Tibial nerve (tissue), 4 donors: ENCODE data around the gene CTNND1.

ENCODE experiments used
- EP300 ChIP-seq, 2 donors: sonication (generic); formaldehyde crosslinking; IDR thresholded peaks; one replicate each; pipeline ENCODE4 v1.6.1; 2017; ENCODE audit warnings: antibody characterized with exemption in 2 of 2, mild to moderate bottlenecking in 1 of 2
- POLR2A ChIP-seq, 2 donors: fragments of 450-650 bp; IDR thresholded peaks; one replicate each; pipeline ENCODE4 v1.6.1; 2017; ENCODE audit warnings: antibody characterized with exemption in 2 of 2, mild to moderate bottlenecking in 2 of 2, moderate library complexity in 2 of 2
- TF ChIP-seq, protein P1 (sequence below), 5 experiments: fragments of 200-600 bp in 3 of 5; fragments of 450-650 bp in 2 of 5; sonication (generic) in 3 of 5; IDR thresholded peaks; one replicate each; pipeline ENCODE4 v1.5.1; 2016 to 2019; ENCODE audit warnings: antibody characterized with exemption in 5 of 5, mild to moderate bottlenecking in 3 of 5, moderate library complexity in 2 of 5

DNA sequence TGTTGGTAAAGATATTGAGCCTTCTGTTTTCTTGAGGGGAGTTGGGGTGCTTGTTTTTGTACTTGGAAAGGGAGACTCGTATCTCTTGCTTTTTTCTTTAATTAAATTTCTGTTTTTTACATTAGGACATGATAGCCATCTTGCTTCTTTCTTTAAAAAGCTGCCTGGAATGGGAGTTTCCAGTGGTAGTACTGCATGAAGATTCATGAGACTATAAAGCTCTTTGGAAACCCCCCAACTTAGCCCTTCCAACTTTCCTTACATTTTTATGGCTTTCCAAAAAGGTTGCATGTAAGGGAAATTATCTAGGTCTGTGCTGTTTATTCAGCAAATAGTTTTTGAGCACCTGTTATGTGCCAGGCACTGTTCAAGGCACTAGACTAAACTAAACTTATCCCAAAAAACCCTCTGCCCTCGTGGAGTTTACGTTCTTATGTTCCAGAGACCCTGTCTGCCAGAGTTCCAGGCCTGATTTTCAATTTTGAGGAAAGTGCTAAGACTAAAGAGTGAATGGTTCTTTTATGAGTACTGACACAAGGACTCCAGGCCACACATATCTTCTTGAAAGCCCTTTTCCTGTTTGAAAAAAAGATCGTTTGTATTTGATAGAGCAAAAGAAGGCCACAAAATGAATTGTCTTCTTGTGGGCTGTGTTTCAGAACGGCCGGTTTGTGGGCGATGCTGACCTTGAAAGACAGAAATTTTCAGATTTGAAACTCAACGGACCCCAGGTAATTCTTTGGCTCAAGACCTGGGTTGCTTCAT, 31.9 kb downstream of the CTNND1 start:
- TF ChIP-seq, protein P1, sequence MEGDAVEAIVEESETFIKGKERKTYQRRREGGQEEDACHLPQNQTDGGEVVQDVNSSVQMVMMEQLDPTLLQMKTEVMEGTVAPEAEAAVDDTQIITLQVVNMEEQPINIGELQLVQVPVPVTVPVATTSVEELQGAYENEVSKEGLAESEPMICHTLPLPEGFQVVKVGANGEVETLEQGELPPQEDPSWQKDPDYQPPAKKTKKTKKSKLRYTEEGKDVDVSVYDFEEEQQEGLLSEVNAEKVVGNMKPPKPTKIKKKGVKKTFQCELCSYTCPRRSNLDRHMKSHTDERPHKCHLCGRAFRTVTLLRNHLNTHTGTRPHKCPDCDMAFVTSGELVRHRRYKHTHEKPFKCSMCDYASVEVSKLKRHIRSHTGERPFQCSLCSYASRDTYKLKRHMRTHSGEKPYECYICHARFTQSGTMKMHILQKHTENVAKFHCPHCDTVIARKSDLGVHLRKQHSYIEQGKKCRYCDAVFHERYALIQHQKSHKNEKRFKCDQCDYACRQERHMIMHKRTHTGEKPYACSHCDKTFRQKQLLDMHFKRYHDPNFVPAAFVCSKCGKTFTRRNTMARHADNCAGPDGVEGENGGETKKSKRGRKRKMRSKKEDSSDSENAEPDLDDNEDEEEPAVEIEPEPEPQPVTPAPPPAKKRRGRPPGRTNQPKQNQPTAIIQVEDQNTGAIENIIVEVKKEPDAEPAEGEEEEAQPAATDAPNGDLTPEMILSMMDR (IDR thresholded peaks at IDR 0.05): no peak
- TF ChIP-seq POLR2A (IDR thresholded peaks at IDR 0.05): no peak
- no peak for TF ChIP-seq EP300 (IDR thresholded peaks at IDR 0.05)
